Left renal pelvis (tissue), 4 donors: ENCODE measurements around the gene LRP11. TPM values are rescaled to one million over a fixed set of nuclear protein-coding genes. Genes with fewer than 3 reads are reported as not detected.
"Not testable (repeated sequence)": the region's sequence is repeated elsewhere in the genome, so short reads cannot be mapped to it uniquely, and the experiment has no call there.

Experiments used
- DNase-seq, 4 donors: peaks; one replicate each; pipeline ENCODE4 v3.0.0-alpha.2; 2013; ENCODE audit warnings: low read depth in 4 of 4, low spot score in 3 of 4
- polyA plus RNA-seq, 4 donors: library from polyadenylated mRNA; unstranded; fragments of 120-200 nt; gene quantifications; one replicate each; pipeline ENCODE4 v1.2.1, GENCODE V29; 2013; ENCODE audit not compliant: insufficient read length in 4 of 4

Gene LRP11
- polyA plus RNA-seq, 4 donors: 33.3 to 49.1 (median 36.2) TPM

DNA sequence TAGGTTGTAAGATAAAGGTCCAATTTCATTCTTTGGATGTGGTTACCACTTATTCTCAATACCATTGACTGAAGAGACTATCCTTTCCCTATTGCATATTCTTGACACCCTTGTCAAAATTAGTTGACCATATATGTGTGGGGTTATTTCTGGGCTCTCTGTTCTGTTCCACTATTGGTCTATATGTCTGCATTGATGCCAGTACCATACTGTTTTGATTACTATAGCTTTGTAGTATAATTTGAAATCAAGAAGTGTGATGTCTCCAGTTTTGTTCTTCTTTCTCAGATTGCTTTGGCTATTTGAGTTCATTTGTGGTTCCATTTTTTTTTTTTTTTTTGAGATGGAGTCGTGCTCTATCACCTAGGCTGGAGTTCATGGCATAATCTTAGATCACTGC lies 8.1 kb upstream of the LRP11 start:
- DNase-seq: no peak

DNA sequence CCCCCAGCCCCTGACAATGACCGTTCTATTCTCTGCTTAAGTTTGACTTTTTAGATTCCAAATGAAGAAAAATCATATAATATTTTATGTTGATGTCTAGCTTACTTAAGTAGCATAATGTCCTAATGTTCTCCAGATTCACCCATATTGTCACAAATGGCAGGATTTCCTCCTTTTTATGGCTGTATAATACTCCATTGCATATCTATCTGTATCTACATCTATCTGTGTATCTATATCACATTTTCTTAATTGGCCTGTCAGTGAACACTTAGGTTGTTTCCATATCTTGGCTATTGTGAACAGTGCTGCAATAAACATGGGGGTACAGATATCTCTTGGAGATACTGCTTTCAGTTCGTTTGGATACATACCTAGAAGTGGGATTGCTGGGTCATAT lies 7.0 kb upstream of the LRP11 start:
- no peak for DNase-seq

DNA sequence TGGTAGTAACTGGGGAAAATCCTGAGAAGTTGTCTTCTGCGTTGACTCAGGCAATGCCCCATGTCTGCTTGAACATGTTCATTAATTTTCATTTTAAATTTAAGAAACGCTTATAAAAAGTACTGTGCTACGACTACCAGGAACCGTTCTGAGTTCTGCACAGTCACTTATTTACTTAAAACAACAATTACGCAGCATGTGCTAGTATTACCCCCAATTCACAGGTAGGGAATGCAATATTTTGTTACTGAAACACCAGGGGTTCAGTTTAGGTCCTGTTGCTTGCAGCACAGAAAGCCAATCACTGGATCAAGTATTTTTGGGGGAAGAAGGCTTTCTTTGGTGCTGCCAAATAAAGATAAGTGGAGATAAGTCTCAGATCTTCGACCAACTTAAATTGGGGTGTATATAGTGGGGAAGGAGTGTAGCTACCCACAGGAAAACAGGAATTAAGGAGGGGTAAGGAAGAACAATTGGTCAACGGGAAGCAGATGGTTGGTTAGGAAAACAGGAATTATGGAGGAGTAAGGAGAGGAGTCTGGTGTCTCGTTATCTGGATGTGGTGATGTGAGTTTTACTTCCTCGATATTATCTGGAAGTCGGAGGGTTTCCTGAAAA lies 5.2 kb upstream of the LRP11 start:
- no peak for DNase-seq

- no peak for DNase-seq
These were observed 3.9 kb upstream of the LRP11 start for GRCh38 chr6:149867876-149868640.

- DNase-seq: peak in 3 of 4 donors; percentile 18 to 56 (median 43)
These were observed 698 bp upstream of the LRP11 start for GRCh38 chr6:149864578-149865535.

DNA sequence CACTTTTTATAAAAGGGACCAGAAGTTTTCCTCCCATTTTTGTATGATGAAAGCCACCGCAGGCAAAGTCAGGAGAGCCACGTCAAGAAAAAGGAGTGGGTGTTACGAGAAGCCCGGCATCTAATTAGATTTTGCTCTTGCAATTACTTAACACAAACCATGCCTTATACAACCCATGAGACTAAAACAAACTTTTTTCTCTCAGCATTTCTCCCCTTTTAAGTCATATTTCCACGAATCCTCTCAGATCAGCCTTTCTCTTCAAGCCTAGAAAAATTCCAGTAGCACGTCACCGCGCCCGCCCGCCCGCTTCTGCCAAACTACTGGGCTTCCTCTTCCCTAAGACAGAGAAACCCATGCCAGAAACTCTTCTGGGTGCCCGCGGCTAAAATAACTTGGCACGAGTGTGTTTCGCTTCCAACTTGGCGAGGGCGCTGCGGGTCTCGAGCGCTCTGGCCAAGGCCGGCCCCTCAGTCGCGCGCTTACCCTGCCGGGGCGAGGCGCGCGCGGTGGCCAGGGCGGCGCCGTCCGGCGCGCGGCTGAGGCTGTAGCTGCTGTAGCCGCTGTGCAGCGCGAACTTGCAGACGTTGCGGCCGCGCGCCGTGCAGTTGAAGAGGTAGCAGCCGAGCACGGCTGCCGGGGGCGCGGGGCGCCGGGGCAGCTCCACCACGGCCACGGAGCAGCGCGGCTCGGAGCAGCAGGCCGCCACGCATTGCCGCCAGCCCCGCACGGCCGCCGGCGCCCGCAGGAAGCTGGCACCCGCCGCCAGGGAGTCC lies 1.0 kb downstream of the LRP11 start:
- peak in 3 of 4 donors; percentile 45 to 54 (median 52) for DNase-seq

DNA sequence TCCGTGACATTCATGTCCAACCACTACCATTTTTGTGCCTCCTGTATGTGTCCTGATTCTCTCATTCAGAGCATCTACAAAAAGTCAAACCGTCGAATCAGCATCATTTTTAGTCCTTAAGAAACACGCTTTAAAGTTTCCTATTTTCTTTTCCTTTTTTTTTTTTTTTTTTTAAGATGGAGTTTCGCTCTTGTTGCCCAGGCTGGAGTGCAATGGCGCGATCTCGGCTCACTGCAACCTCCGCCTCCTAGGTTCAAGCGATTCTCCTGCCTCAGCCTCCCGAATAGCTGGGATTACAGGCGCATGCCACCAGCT lies 1.8 kb downstream of the LRP11 start:
- not testable (repeated sequence) for DNase-seq

DNA sequence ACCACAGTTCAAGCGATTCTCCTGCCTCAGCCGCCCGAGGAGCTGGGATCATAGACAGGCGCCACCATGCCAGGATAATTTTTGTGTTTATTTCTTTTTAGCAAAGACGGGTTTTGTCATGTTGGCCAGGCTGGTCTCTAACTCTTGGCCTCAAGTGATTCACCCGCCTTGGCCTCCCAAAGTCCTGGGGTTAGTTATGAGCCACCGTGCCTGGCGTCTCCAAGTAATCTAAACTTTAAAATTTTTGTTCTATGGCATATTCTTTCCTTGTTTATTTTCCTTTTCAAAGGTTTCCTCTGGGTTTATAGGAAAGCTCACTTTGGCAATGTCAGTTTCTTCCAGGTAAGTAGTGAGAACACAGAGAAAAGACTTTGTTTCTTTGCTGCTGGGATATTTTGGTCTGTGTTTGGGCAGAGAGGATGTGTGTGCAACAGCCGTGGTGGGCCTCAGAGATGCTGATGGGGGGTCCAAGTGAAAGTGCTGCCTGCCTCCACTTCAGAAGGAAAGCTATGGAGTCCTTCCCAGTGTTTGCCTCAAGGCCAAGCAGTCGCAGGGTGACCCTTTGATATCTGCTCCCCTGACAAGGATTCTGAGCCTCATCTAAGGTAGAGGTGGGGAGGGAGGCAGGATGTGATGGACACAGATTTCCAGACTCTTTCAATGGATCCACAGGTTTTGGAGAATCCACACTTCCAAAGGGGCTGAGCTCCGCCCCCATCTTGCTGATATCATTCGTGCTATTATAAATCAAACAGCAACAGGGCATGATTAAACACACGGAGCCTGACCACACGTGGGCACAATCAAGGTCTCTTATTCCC lies 2.3 kb downstream of the LRP11 start:
- no peak for DNase-seq

DNA sequence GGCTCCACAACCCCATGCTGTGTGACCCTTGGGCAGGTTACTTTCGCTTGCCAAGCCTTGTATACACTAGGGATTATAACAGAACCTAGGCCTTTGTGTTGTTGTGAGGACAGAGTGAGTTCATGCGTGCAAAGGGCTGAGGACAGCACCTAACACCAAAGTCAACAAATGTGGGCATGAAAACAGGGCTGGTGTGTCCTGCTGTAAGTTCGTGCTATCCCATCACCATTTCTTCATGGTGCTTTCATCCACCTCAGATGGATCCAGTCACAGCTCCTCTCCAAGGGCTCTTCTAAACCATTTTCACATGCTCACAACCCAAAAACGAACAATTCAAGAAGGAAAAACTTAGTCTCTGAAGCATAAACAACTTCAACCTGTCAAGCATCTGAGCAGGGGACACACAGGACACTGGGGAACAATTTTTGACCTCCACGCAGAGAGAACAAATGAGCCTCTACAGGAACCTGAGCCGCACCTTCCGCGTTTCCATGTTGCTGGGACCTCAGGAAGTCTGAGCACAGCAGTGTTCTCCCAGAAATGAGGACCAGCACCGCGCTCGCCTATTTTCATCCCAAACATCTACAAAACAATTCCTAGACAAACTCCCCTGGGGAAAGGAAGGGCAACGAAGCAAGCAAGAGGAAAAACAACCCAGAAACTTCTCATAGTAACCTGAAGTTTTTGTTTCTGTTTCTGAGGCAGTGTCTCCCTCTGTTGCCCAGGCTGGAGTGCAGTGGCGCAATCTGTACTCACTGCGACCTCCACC lies 3.1 kb downstream of the LRP11 start:
- no peak for DNase-seq

DNA sequence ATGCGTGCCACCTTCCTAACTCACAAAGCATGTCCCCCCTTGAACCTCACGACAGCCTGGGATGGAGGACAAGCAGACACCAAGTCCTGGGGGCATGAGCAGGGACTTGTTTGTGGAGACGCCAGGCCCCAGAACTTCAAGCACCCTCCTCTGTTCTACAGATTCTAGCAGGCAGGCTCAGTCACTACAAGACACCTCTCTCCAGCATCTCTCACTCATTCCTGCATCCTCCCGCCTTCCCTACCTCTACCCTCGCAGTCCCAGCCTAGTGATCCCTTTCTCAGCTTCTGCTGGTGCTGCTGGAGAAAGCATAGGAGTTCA lies 3.7 kb downstream of the LRP11 start:
- DNase-seq: no peak

DNA sequence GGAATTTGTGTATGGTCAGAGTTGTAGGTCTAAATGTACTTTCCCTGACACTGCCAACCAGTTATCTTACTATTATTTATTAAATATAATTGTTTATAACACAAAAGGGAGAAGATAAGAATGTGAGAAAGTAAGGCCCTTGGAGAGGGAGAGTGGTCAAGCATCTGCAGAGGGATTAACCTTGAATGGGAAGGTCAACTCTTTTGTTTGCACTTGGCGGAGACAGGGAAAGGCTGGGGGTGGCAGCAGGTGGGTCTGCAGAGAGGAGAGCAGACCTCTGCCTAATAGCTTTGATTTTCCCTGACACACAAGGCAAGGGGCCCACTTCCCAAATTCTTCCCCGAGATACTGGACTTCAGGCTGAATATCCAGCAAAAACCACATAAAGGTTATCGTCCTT lies 4.2 kb downstream of the LRP11 start:
- no peak for DNase-seq

GRCh38 chr6:149859368-149859767 lies 4.8 kb downstream of the LRP11 start:
- DNase-seq: no peak

GRCh38 chr6:149857541-149857940 lies 6.6 kb downstream of the LRP11 start:
- DNase-seq: no peak

DNA sequence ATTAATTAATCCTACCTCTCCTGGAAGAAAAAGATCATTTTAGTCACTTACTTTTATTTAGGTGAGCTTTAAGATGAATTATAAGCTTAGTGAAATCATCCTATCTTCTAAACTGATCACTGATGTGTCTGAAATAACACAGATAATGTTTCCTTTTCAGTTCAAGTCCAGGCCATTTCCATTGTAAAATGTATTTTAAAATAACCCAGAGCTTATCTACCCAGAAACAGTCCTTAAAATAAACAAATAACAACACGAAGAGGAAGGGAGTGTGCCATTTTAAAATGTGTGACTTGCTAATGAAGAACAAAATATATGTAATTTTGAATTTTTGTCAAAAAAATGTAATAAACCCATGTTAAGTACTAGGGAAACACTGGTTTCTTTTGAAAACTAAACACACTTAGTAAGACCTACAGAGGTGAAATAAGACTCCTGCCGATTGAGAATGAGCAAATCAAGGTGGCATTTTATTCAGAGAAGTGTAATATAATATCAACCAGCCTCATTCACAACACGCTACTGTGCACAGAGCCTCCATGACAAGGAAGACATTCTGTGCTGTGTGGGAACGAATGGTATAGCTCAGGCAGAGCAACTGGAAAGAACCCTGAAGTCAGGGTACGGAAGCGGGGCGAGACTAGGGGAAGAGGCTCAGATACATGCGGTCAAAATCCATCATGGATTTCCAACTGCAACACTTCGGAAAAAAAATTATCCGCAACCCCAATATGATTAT lies 7.7 kb downstream of the LRP11 start:
- DNase-seq: no peak

DNA sequence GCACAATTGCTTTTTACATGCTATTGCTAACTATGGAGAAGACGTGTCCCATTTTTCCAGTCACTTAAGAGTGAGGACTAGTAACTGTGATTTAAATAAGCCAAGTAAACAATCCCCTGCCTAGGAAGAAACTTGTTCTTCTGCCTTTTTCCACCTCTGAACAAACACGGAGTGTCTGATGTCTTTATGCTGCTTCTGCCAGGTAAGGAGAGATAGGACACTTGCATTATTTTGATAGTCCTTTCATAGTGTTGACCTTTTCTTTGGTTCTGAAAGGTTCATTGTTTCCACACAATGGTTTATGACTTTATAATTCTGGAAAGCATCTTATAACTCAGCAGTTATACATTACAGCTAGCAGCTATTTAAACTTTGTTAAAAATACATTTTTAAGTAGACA lies 8.4 kb downstream of the LRP11 start:
- no peak for DNase-seq

DNA sequence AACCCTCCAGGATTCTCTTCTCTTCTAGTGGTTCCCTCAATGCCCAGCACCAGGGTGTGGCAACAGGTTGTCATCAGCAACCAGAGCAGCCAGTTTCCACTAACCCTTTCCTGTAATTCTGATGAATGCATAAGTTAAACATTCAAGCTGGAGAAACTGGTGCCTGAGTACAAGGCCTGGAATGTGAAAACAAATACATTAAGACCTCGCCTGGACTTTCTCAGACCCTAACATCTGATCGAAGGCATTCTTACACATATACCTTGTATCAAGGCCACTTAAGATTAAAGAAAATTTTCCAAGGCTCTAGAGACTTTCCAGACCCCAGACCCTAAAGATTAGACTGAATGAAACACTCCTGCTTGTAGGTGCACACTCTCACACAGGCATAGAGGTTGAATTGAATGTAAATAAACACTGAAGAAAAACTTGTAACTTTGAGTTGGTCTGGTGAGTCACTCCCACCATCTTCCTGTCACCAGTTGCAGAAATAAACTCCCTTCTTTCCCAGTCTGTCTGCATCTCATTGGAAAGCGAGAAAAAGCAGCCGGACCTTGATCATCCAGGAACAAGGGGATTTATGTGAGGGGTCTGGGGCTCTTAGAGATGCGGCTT lies 9.0 kb downstream of the LRP11 start:
- no peak for DNase-seq

- DNase-seq: no peak
These were observed 9.6 kb downstream of the LRP11 start for GRCh38 chr6:149854532-149854931.

GRCh38 chr6:149854017-149854416 lies 10.1 kb downstream of the LRP11 start:
- DNase-seq: not testable (repeated sequence)
